ENCODE results near the gene EMX2.
"Not testable (repeated sequence)": the region's sequence is repeated elsewhere in the genome, so short reads cannot be mapped to it uniquely, and the experiment has no call there.

DNA sequence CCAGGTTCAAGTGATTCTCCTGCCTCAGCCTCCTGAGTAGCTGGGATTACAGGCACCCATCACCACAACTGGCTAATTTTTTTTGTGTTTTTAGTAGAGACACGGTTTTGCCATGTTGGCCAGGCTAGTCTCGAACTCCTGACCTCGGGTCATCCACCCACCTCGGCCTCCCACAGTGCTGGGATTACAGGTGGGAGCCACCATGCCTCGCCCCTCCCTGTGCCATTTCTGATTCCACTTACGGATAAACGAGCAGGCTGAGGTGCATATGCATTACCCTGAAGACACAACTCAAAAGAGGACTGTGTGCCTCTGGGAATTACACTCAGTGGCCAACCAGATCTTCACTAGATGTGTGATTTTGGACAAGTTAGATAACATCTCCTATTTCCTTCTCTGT lies 35.5 kb upstream of the EMX2 start:
- TF ChIP-seq, protein P1, sequence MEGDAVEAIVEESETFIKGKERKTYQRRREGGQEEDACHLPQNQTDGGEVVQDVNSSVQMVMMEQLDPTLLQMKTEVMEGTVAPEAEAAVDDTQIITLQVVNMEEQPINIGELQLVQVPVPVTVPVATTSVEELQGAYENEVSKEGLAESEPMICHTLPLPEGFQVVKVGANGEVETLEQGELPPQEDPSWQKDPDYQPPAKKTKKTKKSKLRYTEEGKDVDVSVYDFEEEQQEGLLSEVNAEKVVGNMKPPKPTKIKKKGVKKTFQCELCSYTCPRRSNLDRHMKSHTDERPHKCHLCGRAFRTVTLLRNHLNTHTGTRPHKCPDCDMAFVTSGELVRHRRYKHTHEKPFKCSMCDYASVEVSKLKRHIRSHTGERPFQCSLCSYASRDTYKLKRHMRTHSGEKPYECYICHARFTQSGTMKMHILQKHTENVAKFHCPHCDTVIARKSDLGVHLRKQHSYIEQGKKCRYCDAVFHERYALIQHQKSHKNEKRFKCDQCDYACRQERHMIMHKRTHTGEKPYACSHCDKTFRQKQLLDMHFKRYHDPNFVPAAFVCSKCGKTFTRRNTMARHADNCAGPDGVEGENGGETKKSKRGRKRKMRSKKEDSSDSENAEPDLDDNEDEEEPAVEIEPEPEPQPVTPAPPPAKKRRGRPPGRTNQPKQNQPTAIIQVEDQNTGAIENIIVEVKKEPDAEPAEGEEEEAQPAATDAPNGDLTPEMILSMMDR (IDR thresholded peaks at IDR 0.05): not testable (repeated sequence)
- not testable (repeated sequence) for TF ChIP-seq POLR2A (IDR thresholded peaks at IDR 0.05)

Measured in body of pancreas (tissue), 4 donors.